GM12892 (cell line): ENCODE data around the gene CHST9.

Experiments used
- DNase-seq: peaks from one replicate; pipeline ENCODE4 v3.0.0; 2011; ENCODE audit not compliant: insufficient read length
- FAIRE-seq: peaks from 2 replicates; lab custom pipeline; 2011; peaks lifted over from hg19 to GRCh38; lab: Jason Lieb, UNC
- POLR2A ChIP-seq: IDR thresholded peaks from 2 replicates; pipeline ENCODE4 v1.6.1; 2011; ENCODE audit warnings: low read depth, low read length, control low read depth
- POLR2AphosphoS5 ChIP-seq: IDR thresholded peaks from 2 replicates; pipeline ENCODE4 v1.6.1; 2011; ENCODE audit warnings: low read depth, low read length, control low read depth
- TAF1 ChIP-seq: IDR thresholded peaks from 2 replicates; pipeline ENCODE4 v1.6.1; 2011; ENCODE audit warnings: low read depth, mild to moderate bottlenecking, control low read depth, low read length, borderline replicate concordance

The CHST9 gene

DNA sequence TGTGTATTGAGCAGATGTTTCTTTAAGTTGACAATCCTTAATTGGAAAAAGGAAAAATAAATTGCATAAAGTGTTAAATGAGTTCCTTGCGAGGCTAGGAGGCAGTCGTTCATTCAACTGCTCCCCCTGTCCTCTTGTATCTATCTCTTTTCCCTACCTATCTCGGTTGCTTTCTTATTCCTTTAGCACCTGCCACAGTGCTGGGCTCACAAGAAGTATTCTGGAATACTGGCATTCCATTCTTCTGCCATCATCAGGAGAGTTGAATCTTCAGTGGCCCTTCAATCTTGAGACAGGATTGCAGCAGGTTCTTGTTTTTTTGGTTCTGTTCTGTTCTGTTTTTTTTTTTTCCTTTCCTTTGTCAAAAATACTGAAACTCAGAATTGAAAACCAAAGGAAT, 176.5 kb downstream of the CHST9 start:
- FAIRE-seq: no peak
- no peak for TF ChIP-seq POLR2A
- TF ChIP-seq POLR2AphosphoS5: no peak
- no peak for TF ChIP-seq TAF1
- DNase-seq: no peak

- FAIRE-seq: no peak
- DNase-seq: no peak
- TF ChIP-seq POLR2A: no peak
- no peak for TF ChIP-seq TAF1
- no peak for TF ChIP-seq POLR2AphosphoS5
Observed at GRCh38 chr18:27007880-27008279, 177.2 kb downstream of the CHST9 start.

DNA sequence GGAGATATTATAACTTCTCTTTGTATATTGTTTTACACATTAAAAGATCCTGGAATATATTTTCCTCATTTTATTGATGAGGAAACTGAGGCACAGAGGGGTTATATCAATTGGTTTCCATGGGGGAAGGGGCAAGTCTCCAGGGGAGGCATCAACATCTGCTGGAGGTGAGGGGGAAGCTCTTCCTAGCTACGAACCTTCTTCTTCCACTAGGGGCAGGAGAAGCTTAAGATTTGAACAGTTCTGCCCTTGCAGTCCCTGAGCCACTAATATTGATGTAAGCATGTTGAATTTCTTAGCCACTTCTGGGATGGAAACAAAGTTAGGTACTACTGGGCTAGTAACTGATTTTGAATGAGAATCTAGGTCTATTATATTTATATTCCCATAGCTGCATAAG, 179.5 kb downstream of the CHST9 start:
- FAIRE-seq (no peak), DNase-seq (no peak)
- no peak for TF ChIP-seq TAF1
- no peak for TF ChIP-seq POLR2AphosphoS5
- no peak for TF ChIP-seq POLR2A

GRCh38 chr18:27004056-27004829, 180.9 kb downstream of the CHST9 start:
- no peak for DNase-seq
- no peak for FAIRE-seq
- TF ChIP-seq TAF1: no peak
- TF ChIP-seq POLR2A: no peak
- TF ChIP-seq POLR2AphosphoS5: no peak

DNA sequence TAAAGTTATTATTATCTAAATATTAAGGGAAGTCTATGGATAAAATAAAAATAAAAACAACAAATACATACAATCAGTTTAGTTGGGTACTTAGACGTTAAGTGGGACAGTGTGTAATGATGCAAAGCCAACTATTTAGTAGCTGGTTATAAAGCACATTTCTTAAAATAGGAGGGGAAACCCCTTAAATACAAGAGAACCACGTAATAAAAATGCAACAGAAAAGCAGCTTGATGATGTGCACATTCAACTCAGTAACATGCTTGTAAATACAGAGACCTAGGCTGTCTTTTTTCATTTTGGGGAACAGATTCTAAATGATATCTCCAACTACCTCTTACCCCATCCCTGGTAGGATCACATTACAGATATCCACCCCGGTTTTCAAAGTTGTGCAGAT, 185.3 kb downstream of the CHST9 start:
- FAIRE-seq (no peak), DNase-seq (no peak)
- TF ChIP-seq POLR2AphosphoS5 (no peak), POLR2A (no peak), TAF1 (no peak)

- TF ChIP-seq TAF1 (no peak), POLR2A (no peak), POLR2AphosphoS5 (no peak)
- DNase-seq: no peak
- peak; percentile 53 for FAIRE-seq
Observed at GRCh38 chr18:26993568-26993967, 191.5 kb downstream of the CHST9 start.

DNA sequence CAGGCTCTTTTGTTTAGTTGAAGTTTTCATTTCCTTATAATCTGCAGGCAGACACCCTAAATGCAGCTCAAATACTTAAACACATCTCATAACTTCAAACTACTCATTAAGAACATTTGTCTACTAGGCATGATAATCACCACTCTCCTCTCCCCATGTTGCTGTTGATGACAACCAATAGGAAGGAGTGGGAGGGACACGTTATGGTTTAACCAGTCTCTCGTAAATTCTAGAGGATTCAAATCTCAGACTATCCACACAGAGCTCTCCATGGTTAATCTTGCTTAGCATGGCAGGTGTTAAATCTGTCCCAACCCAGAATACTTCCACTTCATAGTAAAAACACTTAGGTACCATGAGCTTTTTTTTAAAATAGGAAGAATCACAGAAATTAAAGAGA, 192.2 kb downstream of the CHST9 start:
- DNase-seq: no peak
- no peak for FAIRE-seq
- TF ChIP-seq POLR2A (no peak), TAF1 (no peak), POLR2AphosphoS5 (no peak)

DNA sequence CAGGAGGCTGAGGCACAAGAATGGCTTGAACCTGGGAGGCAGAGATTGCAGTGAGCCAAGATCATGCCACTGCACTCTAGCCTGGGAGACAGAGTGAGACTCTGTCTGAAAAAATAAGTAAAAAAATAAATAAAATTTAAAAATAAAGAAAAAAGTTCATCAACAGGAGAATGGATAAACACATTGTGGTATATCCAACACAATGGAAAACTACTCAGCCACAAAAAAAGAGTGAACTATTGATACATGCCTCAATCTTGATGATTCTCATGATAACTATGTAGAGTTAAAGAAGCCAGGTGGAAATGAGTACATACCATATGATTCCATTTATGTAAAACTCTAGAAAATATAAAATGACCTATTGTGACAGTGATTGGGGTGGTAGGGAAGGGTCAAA, 195.3 kb downstream of the CHST9 start:
- FAIRE-seq (no peak), DNase-seq (no peak)
- no peak for TF ChIP-seq POLR2AphosphoS5
- no peak for TF ChIP-seq POLR2A
- no peak for TF ChIP-seq TAF1

- FAIRE-seq (no peak), DNase-seq (no peak)
- no peak for TF ChIP-seq POLR2A
- no peak for TF ChIP-seq POLR2AphosphoS5
- no peak for TF ChIP-seq TAF1
Observed at GRCh38 chr18:26981360-26982082, 203.6 kb downstream of the CHST9 start.

- TF ChIP-seq POLR2A: 0 out of 2 replicates have a peak, but pooled peaks have one; percentile 19
- TF ChIP-seq TAF1: no peak
- TF ChIP-seq POLR2AphosphoS5: no peak
- peak; percentile 95 for FAIRE-seq
- peak; percentile 21 for DNase-seq
Observed at GRCh38 chr18:26978812-26979341, 206.2 kb downstream of the CHST9 start.

GRCh38 chr18:26977781-26978180, 207.3 kb downstream of the CHST9 start:
- TF ChIP-seq TAF1 (no peak), POLR2AphosphoS5 (no peak), POLR2A (no peak)
- DNase-seq (no peak), FAIRE-seq (peak; percentile 65)
